Measurements from ENCODE around the gene RNF149. TPM values are rescaled to one million over a fixed set of nuclear protein-coding genes. Genes with fewer than 3 reads are reported as not detected.
A peak's percentile ranks its signal among the peaks of the same experiment; 100 is the strongest.
"Not testable (repeated sequence)": the region's sequence is repeated elsewhere in the genome, so short reads cannot be mapped to it uniquely, and the experiment has no call there.

RNF149 gene
- total and polyA plus RNA-seq, 12 donors, result 31.5 to 98.4 (median 51.7) TPM

DNA sequence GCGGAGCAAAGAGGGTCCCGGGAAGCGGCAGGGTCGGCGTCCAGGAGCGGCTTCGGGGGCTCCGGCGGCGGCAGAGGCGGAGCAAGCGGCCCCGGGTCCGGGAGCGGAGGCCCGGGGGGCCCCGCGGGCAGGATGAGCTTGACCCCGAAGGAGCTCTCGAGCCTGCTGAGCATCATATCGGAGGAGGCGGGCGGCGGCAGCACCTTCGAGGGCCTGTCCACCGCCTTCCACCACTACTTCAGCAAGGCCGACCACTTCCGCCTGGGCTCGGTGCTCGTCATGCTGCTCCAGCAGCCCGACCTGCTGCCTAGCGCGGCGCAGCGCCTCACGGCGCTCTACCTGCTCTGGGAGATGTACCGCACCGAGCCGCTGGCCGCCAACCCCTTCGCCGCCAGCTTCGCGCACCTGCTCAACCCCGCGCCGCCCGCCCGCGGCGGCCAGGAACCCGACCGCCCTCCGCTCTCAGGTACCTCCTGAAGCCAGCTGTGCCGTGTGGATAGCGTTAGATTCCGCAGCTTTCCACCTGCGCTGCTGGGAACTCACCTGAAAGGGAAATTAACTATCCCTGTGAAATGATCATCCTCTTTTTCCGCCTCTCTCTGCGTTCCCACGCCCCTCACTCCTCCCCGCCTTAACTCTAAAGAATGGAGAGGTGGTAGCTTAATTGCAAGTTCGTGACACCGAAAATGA lies 55.3 kb downstream of the RNF149 start:
- H3K36me3 ChIP-seq (replicated peaks in 1 of 2), result peaks cover 0 to 5% of the 10 kb centered on the region in 2 donors
- H3K9me3 ChIP-seq (replicated peaks in 1 of 3), result no peaks in the 10 kb centered on the region
- TF ChIP-seq, protein P1, sequence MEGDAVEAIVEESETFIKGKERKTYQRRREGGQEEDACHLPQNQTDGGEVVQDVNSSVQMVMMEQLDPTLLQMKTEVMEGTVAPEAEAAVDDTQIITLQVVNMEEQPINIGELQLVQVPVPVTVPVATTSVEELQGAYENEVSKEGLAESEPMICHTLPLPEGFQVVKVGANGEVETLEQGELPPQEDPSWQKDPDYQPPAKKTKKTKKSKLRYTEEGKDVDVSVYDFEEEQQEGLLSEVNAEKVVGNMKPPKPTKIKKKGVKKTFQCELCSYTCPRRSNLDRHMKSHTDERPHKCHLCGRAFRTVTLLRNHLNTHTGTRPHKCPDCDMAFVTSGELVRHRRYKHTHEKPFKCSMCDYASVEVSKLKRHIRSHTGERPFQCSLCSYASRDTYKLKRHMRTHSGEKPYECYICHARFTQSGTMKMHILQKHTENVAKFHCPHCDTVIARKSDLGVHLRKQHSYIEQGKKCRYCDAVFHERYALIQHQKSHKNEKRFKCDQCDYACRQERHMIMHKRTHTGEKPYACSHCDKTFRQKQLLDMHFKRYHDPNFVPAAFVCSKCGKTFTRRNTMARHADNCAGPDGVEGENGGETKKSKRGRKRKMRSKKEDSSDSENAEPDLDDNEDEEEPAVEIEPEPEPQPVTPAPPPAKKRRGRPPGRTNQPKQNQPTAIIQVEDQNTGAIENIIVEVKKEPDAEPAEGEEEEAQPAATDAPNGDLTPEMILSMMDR (IDR thresholded peaks at IDR 0.05), result no peak
- peak in 1 of 2 donors; percentile 20 for TF ChIP-seq POLR2A (IDR thresholded peaks at IDR 0.05)
- H3K27me3 ChIP-seq, result no peaks in the 10 kb centered on the region
- peak; percentile 62 to 81 (median 76) for DNase-seq
- H3K27ac ChIP-seq, result peak overlapping the region; percentile 51 to 93 (median 88)
- H3K4me1 ChIP-seq (replicated peaks in 1 of 2), result peaks cover 12 to 32% of the 10 kb centered on the region in 2 donors
- peak overlapping the region; percentile 76 to 95 (median 94) for H3K4me3 ChIP-seq
- WGBS, 4 donors, result 0 to 1% (median 0%) methylated on average over 7 to 65 of the region's 65 CpGs
- intact Hi-C loops (cut with DNase I), result no loop called here

GRCh38 chr2:101252408-101253012 lies 56.0 kb downstream of the RNF149 start, which contains the start of gene CNOT11:
Gene CNOT11, plus strand, starts transcription at chr2:101252886. Its CDS starts 79 bp downstream, at chr2:101252965.
- peak; percentile 28 to 82 for TF ChIP-seq POLR2A (IDR thresholded peaks at IDR 0.05)
- TF ChIP-seq, protein P1 (IDR thresholded peaks at IDR 0.05), result peak in 2 of 6 experiments; percentile 2 to 42
- peak; percentile 99 to 100 (median 99) for DNase-seq
- WGBS, 4 donors, result 0 to 1% (median 0%) methylated on average over 15 to 63 of the region's 63 CpGs
- H3K36me3 ChIP-seq (replicated peaks in 1 of 2), result no peaks in the 10 kb centered on the region
- H3K27ac ChIP-seq, result peak within 1 kb of the TSS; percentile 51 to 93 (median 88)
- no peaks in the 10 kb centered on the region for H3K9me3 ChIP-seq (replicated peaks in 1 of 3)
- H3K4me1 ChIP-seq (replicated peaks in 1 of 2), result peaks cover 12 to 32% of the 10 kb centered on the region in 2 donors
- no peaks in the 10 kb centered on the region for H3K27me3 ChIP-seq
- intact Hi-C loops (cut with DNase I), result no loop called here
- peak within 1 kb of the TSS; percentile 76 to 95 (median 94) for H3K4me3 ChIP-seq

GRCh38 chr2:101251844-101252407 lies 56.6 kb downstream of the RNF149 start:
- Histone ChIP-seq H3K9me3 (replicated peaks in 1 of 3) (no peaks in the 10 kb centered on the region), H3K4me3 (peak overlapping the region in 3 of 4 donors; percentile 13 to 94 (median 76)), H3K27me3 (no peaks in the 10 kb centered on the region), H3K36me3 (replicated peaks in 1 of 2) (no peaks in the 10 kb centered on the region), H3K27ac (peak overlapping the region in 4 of 5 donors; percentile 43 to 93 (median 79)), H3K4me1 (replicated peaks in 1 of 2) (peaks cover 12 to 32% of the 10 kb centered on the region in 2 donors)
- TF ChIP-seq, protein P1 (IDR thresholded peaks at IDR 0.05), result peak in 5 of 6 experiments; percentile 5 to 49 (median 20)
- TF ChIP-seq POLR2A (IDR thresholded peaks at IDR 0.05), result no peak
- intact Hi-C loops (cut with DNase I), result no loop called here
- 36 to 41% (median 38%) methylated on average over 16 of the region's 16 CpGs for WGBS, 4 donors
- no peak for DNase-seq

DNA sequence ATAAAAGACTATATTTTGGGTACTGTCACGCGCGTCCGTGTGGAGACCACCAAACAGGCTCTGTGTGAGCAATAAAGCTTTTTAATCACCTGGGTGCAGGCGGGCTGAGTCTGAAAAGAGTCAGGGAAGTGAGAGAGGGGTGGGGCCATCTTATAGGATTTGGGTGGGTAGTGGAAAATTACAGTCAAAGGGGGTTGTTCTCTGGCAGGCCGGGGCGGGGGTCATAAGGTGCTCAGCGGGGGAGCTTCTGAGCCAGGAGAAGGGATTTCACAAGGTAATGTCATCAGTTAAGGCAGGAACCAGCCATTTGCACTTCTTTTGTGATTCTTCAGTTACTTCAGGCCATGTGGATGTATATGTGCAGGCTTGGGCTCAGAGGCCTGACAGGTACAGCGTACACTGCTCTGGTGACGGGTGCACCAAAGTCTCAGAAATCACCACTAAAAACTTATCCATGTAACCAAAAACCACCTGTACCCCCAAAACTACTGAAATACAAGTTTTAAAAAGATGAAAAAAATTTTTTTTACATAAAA lies 57.2 kb downstream of the RNF149 start:
- H3K27ac ChIP-seq; H3K27me3 ChIP-seq; H3K4me3 ChIP-seq; H3K9me3 ChIP-seq (replicated peaks in 1 of 3); H3K36me3 ChIP-seq (replicated peaks in 1 of 2); intact Hi-C loops (cut with DNase I): not testable (repeated sequence)
- H3K4me1 ChIP-seq (replicated peaks in 1 of 2), result peaks cover 12 to 29% of the 10 kb centered on the region in 2 donors
- WGBS, 4 donors, result 87 to 91% (median 90%) methylated on average over 10 of the region's 10 CpGs
- peak in 1 of 7 donors; percentile 17 for DNase-seq

All from adrenal gland (tissue), 12 donors.